NB4 (cell line): ENCODE measurements around the gene MCTP2.

Experiments
- MYC ChIP-seq: IDR thresholded peaks from 2 replicates; pipeline ENCODE4 v1.6.1; 2011; ENCODE audit warnings: low read depth, low read length
- POLR2A ChIP-seq: IDR thresholded peaks from 2 replicates; pipeline ENCODE4 v1.6.1; 2011; ENCODE audit warnings: mild to moderate bottlenecking; ENCODE audit not compliant: insufficient read length; ENCODE audit errors: extremely low read depth
- TF ChIP-seq, protein P1 (sequence below): IDR thresholded peaks from one replicate; pipeline ENCODE4 v1.5.1; 2012; ENCODE audit warnings: low read depth, low read length
- TF ChIP-seq, protein P2 (sequence below): IDR thresholded peaks from 2 replicates; pipeline ENCODE4 v1.6.1; 2011; ENCODE audit warnings: low read depth, low read length

DNA sequence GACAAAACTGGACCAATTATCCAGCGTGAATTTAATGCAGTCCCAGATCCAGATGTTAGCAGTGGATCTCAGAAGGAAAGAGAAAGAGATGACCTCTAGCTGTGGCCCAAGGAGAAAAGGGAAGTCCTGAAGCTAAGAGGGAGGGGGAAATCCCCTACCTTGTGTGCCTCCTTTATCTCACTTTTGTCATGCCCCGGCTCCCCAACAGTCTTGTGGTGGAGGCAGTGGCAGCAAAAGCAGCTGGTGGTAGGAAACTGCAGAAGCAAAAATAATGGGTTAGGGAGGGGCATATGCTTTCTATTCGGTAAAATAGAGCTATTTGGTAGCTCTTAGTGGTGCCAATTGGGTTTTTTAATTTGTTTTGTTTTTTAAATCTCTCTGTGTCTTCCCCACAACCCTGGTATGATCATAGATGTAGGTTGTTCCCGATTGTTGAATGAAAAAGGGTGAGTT lies 56.5 kb downstream of the MCTP2 start:
- TF ChIP-seq, protein P1, sequence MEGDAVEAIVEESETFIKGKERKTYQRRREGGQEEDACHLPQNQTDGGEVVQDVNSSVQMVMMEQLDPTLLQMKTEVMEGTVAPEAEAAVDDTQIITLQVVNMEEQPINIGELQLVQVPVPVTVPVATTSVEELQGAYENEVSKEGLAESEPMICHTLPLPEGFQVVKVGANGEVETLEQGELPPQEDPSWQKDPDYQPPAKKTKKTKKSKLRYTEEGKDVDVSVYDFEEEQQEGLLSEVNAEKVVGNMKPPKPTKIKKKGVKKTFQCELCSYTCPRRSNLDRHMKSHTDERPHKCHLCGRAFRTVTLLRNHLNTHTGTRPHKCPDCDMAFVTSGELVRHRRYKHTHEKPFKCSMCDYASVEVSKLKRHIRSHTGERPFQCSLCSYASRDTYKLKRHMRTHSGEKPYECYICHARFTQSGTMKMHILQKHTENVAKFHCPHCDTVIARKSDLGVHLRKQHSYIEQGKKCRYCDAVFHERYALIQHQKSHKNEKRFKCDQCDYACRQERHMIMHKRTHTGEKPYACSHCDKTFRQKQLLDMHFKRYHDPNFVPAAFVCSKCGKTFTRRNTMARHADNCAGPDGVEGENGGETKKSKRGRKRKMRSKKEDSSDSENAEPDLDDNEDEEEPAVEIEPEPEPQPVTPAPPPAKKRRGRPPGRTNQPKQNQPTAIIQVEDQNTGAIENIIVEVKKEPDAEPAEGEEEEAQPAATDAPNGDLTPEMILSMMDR, result peak; percentile 25
- TF ChIP-seq POLR2A, result peak; percentile 14
- TF ChIP-seq, protein P2, sequence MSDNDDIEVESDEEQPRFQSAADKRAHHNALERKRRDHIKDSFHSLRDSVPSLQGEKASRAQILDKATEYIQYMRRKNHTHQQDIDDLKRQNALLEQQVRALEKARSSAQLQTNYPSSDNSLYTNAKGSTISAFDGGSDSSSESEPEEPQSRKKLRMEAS, result peak; percentile 66
- peak; percentile 77 for TF ChIP-seq MYC
